Suppressor macrophage treated with lipopolysaccharide for 4 hours (primary cell): ENCODE measurements around the gene DUSP8.

ENCODE experiments used
- DNase-seq: peaks from one replicate; pipeline ENCODE4 v3.0.0-alpha.2; 2020

Gene DUSP8

DNA sequence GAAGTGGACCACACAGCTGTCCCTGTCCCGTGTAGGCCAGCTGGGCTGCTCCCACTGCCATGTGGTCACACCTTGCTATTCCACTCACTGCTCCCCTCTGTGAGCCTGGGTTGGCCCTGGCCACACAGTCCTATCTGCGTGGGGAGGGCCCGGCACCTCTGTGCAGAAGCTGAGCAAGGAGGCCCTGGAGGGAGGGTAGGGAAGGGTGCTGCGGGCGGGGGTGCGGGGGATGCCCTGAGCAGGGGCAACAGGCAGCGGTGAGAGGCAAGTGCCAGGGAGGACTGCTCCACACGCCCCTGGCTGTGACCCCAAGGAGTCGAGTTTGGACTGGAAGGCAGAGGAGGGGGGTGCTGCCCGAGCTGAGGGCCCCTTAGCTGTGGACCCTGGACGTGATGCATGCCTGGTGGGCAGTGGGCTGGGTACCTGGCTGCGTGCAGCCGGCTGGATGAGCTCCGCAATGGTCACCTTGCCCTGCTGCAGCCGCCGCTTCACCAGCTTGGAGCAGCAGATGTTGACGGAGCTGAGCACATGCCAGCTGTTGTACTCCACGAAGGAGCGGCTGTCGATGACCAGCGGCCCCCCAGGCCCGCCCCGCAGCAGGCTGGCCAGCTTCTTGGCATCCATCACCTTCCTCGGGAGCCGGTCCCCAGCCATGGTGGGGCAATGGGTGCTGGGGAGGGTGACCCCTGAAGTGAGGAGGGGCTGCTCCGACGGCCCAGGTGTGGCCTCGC lies 6.7 kb downstream of the DUSP8 start:
- no peak for DNase-seq

DNA sequence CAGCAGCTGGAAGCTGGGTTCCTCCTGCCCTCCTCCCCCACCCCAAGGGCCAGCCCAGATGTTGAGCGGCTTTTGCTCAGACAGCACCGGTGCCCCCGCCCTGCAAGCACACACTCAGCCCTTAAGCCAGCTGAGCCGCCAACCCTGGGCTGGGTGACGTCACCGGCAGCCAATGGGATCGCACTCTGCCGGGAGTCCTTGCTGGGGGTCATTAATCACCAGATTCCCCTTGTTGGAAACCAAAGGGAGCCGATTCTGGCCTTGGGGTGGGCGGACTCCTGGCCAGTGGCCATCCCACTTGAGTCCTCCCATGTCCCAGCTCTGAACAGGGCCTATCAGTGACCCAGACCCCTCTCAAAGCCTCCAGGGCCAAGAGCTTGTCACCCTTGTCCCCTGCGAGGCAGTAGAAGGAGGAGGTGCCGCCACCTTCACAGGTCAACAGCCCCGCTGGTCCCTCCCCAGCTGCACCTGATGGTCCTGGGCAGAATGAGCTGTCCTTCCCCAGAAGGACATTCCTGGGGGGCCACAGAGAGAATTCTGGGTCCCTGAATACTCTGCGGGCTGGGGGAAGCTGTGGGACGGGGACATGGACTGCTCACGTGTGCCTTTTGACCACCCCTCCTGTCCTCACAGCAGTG lies 7.4 kb downstream of the DUSP8 start:
- peak; percentile 36 for DNase-seq

DNA sequence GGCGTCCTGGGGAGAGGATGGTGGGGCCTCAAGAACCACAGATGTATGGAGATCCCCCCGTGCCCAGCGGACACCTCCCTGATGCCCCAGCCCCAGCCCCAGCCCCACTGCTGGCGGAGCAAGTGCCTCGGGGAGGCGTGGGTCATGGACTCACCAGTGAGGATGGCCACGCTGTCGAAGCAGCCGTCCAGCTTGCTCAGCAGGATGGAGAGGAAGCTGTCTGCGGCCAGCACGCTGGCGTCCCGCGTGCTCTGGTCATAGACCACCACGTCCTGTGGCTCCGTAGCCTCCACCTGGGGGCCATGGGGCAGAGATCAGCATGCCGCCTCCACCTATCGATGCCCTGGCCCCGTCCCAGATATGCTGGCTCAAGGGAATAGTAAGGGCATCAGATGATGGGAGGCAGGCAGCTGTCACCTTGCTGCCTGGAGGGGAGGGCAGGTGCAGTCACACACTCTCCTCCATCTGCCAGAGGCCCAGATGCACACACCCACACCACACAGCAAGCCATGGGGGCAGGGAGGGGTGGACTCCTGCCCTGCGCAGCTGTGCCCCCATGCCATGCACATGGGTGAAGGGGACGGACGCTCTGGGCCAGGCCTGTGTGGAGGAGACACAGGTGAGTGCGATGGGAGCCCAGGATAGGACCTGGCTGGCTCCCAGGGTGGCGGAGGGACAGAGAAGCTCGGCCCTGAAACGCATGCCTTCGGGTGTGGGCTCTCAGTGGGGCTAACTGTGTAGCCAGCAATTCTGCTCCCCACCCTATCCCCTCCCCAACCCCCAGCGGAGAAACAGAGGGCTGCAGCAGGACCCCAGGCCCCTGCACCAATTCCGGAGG lies 8.2 kb downstream of the DUSP8 start:
- DNase-seq, result no peak

DNA sequence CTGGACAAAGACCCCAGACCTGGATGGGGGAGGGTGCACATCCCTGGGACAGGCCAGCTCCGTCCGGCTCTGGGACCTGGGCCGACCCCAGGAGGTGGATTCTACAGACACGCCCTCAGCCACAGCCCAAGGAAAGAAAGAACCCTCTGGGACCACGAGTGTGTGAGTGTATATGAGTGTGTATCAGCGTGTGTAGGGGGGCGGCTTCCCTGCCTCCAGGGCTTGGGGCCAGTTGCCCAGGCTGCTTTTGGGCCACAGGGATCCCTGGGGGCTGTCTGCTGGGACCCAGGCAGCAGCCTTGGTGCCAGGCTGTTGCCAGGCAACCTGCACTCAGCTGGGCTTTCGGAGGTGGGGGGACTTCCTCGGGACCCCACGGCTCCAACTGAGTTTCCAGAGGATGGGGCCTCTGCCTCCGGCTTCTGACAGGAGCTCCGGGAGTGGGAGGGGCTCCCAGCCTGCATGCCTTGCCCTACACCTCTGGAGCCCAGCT lies 8.9 kb downstream of the DUSP8 start:
- DNase-seq, result no peak

DNA sequence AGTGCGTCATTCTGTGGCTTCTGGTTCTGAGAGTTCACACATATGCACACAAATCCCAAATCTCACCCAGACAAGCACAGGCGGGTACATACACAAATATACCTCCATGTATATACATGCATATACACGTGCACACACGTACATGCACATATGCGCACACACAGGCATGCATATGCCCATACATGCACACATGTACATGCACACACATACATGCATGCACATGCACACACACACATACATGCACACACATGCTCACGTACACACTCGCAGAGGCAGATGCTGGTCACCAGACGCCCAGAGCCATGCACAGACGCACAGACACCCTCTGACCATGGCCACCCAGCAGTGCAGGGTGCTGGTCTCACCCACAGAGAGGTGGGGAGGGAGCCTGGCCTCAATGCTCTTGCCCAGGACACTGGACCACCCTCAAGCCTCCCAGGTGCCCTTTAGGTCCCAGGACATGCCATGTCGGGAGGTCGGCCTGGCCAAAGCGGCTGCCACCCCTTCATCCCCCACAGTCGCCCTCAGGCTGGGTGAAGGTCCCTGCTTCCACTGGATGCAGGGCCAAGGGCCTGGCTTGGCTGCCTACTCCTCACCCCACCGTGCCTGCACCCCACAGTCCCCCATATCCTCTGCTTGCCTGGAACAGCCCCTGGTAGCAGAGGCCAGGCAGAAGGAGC lies 9.5 kb downstream of the DUSP8 start:
- no peak for DNase-seq

DNA sequence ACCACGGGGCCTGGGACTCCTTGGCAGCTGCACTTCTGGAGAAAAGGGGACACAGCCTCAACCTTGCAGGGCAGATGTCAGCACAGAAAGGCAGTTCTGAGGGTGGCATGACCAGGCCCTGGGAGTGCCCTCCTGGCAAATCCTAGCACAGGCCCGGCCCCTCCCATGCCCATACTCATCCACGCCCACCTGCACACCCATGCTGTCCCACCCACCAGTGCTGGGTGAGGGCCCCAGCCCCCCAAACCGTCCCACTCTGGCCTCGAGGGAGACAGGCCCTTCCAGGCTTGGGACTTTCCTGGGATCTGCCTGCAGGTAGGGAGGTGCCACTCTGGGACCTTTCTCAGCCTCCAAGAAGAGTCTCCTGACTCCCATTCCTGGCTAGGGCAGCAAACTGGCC lies 10.1 kb downstream of the DUSP8 start:
- no peak for DNase-seq

DNA sequence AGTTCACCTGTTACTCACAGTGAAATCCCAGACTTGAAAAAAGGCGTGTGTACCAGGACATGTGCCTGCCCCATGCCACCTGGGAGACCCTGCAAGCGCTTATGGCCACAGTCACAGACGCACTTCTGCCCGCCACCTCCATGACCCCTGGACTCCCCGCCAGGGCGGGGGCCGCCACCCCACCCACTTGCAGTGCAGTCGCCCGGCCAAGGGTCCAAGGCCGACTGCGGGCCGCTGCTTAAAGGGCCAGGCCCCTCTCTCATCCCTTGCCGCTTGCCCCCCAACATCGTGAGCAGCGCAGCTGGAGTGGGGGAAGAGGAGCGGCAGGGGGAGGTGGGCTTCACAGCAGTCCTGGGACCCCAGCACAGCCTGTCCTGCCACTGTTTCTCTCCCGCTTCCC lies 10.8 kb downstream of the DUSP8 start:
- no peak for DNase-seq

DNA sequence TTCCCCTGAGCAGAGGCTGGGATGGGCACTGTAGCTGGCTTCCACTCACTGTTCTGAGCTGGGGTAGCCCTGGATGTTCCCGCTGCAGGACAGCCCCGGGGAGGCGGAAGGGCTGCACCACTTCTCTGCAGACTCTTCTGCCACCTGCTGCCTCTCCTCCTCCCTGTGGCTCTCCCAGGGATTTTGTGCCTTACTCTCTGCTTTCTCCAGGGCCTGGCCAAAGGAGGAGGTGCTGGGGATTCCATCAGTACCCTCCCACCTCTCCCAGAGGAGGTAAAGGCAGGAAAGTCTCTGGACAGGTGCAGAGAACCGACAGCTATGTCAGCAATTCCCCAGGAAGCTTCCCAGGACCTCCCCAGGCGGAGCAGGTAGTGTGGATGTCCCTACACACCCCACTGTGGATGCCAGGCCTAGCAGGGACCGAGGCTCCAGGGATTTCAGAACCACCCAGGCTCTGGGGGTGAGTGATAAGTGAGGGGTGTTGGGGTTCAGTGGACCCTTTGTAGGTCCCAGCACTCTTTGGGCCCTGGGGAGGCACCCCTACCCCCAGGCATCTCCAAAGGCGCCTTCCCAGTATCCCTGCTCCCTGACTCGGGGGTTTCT lies 11.3 kb downstream of the DUSP8 start:
- DNase-seq, result no peak

DNA sequence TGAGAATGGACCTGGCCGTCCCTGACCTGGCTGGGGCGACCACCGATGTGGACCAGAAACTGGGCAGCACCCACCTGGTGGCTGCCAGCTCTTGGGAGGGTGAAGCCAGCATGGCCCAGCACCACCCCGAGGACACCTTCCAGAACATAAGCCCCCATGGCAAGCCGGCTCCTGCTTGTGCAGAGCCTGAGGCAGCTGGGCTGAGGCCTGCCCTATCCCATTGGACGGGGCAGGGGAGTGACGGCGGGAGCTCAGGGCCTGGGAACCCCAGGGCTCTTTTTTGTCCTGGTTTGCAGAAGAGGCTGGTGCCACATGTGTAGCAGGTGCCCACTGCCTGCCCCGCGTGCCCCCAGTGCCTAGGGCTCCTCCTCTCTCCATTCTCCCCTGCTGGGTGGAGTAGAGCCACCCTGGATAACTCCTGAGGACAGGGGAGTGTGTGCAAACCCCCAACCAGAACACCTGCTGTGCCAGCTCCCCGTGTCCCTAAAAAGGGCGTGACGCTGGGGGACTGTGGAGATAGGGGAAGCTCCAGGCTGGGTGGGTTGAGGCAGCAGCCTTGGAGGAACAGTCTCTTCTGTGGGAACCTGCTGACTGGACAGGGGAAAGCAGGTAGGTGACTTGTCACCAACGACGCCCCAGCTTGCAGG lies 11.9 kb downstream of the DUSP8 start:
- DNase-seq, result no peak

DNA sequence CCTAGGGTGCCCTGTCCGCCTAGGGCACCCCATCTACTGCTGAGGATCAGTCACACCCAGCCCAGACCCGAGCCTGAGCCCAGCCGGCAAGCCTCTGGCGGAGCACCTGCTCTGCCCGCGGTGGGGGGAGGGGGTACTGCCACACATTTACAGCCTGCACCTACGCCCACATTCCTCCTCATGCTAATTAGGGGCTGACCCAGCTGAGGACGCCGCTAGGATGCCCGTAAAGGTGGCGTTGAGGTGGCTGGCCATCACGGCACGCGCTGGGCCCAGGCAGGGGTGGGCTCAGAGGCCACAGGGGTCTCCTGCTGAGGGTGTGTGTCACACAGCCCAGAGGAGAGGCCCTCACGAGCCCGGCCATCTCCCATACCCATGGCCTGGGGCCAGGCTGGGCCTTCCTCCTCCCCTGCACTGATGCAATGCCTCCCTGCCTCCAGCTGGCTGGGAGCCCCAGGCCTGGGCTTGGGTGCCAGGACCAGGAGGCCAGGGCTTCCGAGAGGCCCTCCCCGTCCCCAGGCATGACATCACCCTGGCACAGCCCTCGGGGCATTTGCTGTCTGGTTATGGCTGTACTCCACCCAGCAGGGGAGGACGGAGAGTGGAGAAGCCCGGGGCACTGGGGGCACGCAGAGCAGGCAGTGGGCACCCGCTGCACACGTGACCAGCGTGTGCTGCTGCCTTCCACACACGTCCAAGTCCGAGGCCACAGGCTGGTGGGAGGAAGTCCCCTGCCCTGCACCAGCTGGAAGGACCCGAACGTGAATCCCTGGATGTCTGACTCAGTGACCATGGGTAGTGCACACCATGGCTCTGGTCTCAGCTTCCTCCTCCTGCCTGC lies 12.7 kb downstream of the DUSP8 start:
- no peak for DNase-seq

DNA sequence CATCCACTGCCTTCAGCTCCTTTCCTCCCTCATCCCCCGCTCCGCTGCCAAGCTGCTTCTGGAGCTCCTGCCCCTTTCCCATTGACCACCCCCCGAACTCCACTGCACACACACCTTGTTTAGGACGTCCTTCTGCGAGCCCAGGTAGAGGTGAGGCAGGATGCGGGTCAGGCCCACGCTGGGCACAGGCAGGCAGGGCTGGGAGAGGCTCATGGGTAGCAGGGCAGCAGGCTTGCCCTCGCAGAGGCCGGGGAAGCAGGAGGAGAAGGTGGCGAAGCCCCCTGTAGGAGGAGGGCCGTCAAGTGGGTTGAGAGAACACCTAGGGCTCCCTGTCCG lies 13.3 kb downstream of the DUSP8 start:
- no peak for DNase-seq

DNA sequence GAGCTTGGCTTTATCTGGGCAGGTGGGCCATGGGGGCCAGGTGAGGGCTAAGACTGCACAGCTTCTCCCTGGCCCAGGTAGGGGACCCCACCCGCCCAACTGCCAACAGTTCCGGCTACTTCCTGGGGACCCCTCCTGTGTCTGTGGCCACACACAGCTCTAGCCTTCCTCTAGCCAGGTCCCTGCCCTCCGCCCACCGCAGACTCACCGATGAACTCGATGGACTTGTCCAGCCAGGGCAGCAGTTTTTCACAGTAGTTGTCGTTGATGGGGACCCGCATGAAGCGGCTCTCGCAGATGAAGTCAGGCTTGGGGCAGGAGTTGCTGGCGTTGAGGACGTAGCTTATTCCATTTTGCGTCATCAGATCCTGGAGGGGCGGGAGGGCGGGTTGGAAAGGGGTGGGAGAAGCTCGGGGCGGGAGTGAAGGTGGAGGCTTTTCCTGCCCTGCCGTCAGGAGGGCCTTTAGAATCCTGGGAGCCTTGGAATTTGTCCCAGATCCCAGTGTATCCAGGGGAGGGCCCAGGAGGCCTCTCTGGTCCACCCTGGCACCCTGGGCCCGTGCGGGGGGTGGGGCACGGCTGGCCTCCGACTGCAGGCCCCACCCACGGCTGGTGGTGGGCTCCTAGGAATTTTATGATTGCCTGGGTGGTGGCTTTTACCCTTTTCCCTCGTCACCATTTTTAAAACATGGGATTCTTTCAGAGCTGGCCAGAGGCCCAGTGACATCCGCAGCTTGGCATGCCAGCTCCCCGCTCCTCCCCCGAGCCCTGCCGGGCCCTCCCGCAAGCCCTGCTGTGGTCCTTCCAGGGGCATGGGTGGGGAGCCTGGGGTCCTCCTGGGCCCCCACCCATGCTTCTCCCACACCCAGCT lies 13.9 kb downstream of the DUSP8 start:
- no peak for DNase-seq

DNA sequence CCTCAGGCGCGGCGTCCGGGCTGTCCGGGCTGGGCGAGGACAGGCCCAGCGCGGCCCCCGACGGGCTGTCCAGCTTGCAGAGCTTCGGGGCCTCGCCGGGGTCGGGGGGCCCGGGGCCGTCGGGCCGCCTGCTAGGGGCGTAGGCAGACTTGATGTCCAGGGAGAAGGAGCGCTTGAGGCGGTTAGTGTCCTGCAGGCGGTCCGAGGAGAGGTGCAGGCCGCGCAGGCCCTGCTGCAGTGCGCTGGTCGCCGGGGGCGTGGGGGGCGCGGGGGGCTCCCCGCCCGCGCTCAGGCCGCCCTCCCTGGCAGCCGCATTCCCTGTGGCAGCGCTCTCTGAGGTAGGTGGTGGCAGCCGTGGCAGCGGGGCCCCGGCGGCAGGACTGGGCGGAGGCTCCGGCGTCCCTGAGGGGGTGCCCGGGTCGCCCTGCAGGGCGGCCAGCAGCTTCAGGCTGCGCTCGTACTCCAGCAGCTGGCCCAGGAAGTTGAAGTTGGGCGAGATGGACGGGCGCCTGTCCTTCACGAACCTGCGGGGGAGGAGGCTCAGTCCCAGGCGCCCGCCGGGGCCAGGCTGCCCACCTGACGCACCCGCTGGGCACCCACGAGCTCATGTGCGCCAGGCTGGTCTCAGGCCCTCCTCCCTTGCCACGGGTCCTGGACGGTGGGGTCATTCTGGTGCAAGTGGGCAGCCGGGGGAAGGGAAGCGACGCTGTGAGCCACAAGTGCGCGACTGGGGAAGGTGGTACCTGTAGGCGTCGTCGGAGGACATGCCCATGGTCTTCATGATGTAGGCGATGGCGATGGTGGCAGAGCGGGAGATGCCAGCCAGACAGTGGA lies 14.8 kb downstream of the DUSP8 start:
- DNase-seq, result no peak

DNA sequence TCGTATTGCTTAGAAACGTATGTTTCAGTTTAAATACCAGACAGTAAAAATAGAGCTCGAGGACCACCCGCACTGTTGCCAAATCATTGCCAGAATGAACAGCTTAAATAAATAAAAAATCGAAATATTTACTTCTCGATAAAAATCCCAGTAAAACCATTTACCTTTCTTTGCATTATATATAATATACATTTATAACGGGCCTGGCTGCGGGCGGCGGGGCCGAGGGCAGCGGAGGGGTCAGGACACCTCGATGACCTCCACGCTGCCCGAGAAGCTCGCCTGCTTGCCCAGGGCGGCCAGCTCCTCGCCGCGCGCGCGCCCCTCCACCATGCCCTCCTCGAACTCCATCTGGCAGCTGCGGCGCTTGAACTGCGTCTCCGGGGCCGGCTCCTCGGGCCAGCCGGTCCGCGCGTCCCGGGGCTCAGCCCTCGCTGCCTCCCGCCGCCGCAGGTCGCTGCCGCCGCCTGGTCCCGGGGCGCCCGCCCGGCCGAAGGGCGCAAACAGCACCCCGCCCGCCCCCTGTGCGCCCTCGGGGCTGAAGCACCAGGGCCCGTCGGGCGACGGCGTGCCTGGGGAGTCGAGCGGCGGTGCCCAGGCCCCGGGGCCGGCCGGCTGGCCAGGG lies 15.7 kb downstream of the DUSP8 start:
- no peak for DNase-seq

DNA sequence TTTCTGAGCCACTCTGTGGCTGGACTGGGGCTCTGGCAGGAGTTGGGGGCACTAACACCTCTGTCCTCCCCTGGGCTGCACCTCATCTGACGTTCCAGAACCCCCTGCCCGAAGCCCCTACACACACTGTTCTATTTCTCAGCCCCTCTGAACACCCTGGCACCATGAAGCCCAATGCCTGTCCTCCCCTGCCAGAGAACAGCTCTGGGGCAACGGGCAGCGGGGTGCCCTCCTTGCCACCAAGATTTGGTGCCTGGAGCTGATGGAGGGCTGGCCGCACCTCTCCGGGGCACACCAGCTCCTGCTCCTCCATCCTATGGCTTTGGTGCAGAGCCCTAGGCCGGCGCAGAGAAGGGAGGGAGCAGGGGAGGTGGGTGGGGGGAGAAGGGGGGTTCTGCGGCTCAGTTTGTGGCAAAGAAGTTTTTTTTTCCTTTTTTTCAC lies 16.3 kb downstream of the DUSP8 start:
- DNase-seq, result no peak

DNA sequence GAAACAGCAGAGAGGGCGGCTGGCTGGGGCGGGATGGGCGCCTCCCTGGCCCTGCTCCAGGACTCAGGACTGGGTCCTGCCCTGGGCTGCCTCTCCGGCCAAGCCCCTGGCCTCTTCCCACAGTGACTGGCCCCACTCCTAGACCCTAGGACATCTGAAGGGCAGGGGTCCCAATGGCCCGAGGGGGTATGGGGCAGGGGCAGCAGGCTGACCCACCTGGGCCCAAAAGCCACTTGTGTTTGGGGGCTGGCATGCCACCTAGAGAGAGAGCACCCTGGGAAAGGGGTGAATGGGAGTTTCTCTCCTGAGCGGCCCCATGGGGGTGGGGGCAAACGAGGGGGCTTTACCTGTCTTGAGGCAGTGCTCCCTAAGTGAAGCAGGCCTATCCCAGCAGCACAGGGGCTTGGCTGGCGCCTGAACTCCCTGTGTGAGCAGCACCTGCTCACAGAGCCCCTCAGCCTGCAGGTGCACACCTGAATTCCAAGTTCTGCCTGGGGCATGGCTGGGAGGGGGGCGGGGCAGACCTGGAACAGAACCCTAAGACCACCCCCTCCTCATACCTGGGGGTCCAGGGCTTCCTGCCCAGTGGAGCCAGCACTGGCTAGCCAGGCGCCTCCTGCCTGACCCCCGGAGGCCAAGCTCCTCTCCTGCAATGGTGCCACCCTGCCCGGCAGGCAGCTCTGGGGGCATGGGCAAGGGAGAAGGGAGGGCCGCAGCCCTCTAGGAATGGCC lies 16.9 kb downstream of the DUSP8 start:
- no peak for DNase-seq

DNA sequence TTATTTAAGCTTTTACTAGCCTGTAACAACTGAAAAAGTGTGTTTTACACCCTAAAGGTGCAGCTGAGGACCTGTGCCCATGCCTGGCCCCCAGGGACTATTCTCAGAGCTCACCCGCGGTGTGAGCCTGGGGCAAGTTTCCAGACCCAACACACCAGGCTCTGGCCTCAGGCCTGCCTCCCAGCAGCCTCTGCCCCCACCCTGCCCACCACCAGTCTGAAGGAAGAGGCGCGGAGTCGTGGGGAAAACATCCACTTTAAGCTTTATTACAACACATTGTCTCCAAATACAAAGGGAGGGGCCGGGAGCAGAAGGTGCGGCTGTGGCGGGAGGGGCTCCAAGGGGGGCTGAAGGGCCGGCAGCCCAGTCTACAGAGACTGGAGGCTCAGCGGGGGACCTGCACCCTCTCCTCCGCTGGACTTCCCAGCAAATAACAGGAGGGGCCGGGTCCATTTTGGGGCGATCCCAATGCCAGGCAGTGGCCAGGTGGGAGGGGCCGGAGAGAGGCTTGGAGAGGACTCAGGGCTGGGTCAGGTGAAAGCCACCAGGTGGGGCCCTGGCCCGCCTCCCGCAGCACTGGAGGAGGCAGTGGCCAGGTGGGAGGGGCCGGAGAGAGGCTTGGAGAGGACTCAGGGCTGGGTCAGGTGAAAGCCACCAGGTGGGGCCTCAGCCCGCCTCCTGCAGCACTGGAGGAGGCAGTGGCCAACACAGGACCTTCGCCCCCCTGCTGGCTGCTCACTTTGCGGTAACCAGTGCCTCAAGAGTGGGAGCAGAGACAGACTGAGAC lies 18.1 kb downstream of the DUSP8 start:
- no peak for DNase-seq
